Epithelial cell of prostate (primary cell): ENCODE measurements around the gene LGALS7B.
A peak's percentile ranks its signal among the peaks of the same experiment; 100 is the strongest.
"Not testable (repeated sequence)": the region's sequence is repeated elsewhere in the genome, so short reads cannot be mapped to it uniquely, and the experiment has no call there.

Experiments
- DNase-seq: peaks from one replicate; pipeline ENCODE4 v3.0.0-alpha.2; 2011; ENCODE audit warnings: low read depth, low spot score
- H3K27ac ChIP-seq: fragments of 450-650 bp; 2 replicates; pipeline ENCODE4 v1.5.1; 2017; ENCODE audit warnings: mild to moderate bottlenecking

Gene LGALS7B

DNA sequence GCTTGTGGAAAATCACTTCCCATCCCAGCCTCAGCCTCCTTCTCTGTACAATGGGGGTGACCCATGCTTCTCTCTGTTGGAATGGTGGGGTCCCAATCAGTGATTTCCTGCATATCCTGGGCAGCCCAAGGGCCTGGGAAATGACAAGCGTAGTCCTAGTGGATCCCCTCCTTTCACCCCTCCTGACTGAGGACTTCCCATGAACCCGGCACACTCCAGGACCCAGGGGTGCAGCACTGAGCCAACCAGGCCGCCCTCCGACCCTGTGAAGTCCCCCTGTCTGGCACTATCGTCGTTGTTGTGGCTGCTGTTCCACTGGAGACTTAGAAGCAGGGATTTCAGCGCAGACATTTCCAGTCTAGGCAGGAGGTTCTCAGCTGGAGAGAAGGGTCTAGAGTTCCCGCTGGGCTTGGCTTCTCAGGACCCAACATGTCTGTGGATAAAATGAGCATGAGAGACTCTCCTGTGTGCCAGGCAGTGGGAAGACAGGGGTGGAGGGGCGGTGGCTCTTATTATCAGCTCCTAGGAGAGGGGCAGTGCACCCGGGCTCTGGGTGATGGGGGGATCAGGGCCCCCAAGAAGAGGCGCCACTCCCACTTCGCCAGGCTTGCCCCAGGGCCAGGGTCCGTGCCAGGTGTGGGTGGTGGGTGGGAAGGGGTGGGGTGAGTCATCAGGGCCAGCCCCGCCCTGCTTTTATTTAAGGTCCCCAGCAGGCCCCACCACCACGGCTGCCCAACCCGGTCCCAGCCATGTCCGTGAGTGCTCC is at the start of gene LGALS7B:
Gene LGALS7B (plus strand): TSS at position 723 of the 766 bp plus-strand sequence. CDS start 27 bp downstream, at position 750.
- H3K27ac ChIP-seq, result peak within 1 kb of the TSS; percentile 26

GRCh38 chr19:38739440-38740256 is 49.4 kb upstream of the LGALS7B start:
- no peak overlapping the region for H3K27ac ChIP-seq
- DNase-seq, result no peak

More for the DNA sequence above, at the start of gene LGALS7B:
- DNase-seq, result no peak

DNA sequence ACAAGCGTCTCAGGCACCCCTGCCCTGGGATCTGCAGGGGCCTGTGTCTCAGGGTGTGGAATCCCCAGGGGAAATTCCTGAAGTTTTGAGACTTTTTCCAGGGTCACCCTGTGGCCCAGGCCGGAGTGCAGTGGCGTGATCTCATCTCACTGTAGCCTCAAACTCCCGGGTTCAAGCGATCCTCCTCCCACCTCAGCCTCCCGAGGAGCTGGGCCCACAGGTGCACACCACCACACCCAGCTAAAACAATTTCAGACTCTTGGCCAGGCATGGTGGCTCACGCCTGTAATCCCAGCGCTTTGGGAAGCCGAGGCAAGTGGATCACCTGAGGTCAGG is 48.8 kb upstream of the LGALS7B start:
- no peak overlapping the region for H3K27ac ChIP-seq
- DNase-seq, result no peak

- no peak overlapping the region for H3K27ac ChIP-seq
- DNase-seq, result no peak
Measured at GRCh38 chr19:38740932-38741331, 48.1 kb upstream of the LGALS7B start.

- no peak for DNase-seq
- H3K27ac ChIP-seq, result no peak overlapping the region
Measured at GRCh38 chr19:38741670-38742069, 47.3 kb upstream of the LGALS7B start.

GRCh38 chr19:38742296-38742695 is 46.7 kb upstream of the LGALS7B start:
- DNase-seq, result no peak
- H3K27ac ChIP-seq, result no peak overlapping the region

GRCh38 chr19:38742906-38743305 is 46.1 kb upstream of the LGALS7B start:
- no peak for DNase-seq
- H3K27ac ChIP-seq, result no peak overlapping the region

DNA sequence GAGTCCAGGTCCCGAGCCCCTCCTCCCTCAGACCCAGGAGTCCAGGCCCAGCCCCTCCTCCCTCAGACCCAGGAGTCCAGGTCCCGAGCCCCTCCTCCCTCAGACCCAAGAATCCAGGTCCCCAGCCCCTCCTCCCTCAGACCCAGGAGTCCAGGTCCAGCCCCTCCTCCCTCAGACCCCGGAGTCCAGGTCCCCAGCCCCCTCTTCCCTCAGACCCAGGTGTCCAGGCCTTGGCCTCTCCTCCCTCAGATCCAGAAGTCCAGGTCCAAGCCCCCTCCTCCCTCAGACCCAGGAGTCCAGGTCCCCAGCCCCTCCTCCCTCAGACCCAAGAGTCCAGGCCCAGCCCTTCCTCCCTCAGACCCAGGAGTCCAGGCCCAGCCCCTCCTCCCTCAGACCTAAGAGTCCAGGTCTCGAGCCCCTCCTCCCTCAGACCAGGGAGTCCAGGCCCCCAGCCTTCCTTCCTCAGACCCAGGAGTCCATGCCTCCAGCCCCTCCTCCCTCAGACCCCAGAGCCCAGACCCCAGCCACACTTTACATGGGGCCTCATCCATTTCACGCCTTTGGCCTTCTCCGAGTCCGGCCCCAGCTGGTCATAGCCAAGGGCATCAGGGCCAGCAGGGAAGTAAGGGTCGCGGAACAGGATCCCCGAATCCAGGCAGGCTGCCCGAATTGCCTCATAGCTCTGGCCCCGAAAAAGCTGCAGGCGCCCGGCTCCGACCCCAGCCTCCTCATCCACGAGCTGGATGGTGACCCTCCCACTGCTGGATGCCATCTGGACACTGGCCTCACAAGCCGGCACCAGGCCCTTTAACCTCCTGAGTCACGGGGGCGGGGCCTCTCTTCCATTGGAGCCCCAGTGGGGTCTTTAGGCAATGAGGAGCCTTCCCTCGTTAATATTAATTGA is 45.4 kb upstream of the LGALS7B start:
- no peak for DNase-seq
- H3K27ac ChIP-seq, result no peak overlapping the region

DNA sequence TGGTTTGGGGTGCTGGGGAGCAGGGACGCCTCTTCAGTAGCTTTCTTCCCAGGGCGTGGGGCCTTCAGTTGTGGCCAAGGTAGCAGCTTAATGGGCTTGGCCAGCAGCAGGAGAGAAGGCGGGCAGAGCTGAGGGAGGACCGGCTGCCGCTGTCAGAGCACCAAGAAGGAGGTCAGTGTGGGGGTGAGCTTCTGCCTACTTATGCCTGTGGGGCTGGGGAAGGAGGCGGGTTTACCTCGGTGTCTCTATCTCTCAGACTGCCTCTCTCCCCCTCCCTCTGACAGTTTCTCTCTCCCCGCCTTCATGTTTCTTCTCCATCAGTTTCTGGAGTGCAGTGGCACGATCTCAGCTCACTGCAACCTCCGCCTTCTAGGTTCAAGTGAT is 44.7 kb upstream of the LGALS7B start, which contains the start of gene CAPN12:
Gene CAPN12 (minus strand): TSS at position 177 of the 384 bp plus-strand sequence. CDS start 309 bp downstream, outside the sequence.
- H3K27ac ChIP-seq, result no peak within 1 kb of the TSS
- no peak for DNase-seq

- H3K27ac ChIP-seq, result no peak overlapping the region
- no peak for DNase-seq
Measured at GRCh38 chr19:38744874-38745273, 44.1 kb upstream of the LGALS7B start.

DNA sequence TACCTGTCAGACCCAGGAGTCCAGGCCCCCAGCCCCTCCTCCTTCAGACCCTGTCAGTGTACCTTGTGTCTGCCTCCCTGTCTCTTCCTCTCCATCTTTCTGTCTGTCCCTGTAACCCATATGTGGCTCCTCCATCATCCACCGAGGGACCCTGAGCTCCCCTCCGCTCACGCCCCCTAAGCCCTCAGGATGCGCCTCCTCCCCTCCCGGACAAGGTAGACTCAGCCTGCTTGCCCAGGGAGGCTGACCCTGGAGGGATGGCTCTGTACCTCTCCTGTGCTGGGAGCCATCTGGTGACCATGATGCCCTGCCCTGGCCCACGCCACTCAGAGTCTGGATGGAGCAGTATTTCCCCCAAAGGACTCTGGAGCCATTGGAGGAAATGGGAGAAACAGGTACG is 43.7 kb upstream of the LGALS7B start:
- H3K27ac ChIP-seq, result no peak overlapping the region
- DNase-seq, result no peak

- not testable (repeated sequence) for DNase-seq, H3K27ac ChIP-seq
Measured at GRCh38 chr19:38753783-38754182, 35.2 kb upstream of the LGALS7B start.

DNA sequence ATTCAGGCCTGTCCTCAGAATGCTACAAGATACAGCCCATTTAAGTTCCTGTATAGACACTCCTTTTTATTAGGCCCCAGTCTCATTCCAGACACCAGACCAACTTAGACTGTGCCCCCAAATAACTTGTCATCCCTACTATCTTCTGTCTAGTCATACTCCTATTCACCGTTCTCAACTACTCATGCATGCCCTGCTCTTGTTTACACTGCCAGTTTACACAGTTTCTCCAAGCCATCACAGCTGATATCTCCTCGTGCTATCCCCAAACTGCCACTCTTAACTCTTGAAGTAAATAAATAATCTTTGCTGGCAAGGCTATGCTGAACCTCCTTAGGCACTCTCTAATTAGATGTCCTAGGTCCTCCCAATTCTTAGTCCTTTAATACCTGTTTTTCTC is 34.8 kb upstream of the LGALS7B start:
- not testable (repeated sequence) for H3K27ac ChIP-seq, DNase-seq

DNA sequence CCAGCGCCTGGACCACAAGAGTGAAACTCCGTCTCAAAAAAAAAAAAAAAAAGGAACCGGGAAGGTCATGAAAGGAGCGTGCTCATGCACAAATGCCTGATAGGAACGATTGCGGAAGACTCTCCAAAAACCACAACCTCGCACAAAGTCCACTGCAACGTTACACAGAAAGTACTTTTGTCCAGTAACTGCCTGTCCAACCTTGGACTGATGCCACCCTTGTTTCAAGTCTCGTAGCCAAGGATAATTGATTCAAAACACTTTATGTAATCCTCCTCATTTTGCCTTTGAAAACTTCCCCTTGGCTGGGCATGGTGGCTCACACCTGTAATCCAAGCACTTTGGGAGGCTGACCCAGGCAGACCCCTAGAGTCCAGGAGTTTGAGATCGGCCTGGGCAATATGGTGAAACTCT is 29.4 kb upstream of the LGALS7B start:
- no peak for DNase-seq
- H3K27ac ChIP-seq, result no peak overlapping the region

DNA sequence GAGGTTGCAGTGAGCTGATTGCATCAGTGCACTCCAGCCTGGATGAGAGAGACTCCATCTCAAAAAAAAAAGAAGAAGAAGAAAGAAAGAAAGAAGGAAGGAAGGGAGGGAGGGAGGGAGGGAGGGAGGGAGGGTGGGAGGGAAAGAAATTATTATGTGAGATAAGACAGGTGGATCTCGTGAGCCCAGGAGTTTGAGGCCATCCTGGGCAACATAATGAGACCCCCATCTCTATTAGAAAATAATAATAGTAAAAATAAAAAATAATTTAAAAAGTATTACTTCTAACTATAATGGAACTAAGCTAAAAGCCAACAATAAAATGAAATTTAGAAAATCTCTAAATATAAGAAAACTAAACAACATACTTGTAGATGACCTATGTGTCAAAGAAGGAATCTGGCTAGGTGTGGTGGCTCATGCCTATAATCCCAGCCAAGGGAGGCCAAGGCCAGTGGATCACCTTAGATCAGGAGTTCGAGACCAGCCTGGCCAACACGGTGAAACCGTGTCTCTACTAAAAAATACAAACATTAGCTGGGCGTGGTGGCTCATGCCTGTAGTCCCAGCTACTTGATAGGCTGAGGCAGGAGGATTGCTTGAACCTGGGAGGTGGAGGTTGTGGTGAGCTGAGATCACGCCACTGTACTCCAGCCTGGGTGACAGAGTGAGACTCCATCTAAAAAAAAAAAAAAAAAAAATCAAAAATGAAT is 28.0 kb upstream of the LGALS7B start:
- not testable (repeated sequence) for H3K27ac ChIP-seq, DNase-seq

DNA sequence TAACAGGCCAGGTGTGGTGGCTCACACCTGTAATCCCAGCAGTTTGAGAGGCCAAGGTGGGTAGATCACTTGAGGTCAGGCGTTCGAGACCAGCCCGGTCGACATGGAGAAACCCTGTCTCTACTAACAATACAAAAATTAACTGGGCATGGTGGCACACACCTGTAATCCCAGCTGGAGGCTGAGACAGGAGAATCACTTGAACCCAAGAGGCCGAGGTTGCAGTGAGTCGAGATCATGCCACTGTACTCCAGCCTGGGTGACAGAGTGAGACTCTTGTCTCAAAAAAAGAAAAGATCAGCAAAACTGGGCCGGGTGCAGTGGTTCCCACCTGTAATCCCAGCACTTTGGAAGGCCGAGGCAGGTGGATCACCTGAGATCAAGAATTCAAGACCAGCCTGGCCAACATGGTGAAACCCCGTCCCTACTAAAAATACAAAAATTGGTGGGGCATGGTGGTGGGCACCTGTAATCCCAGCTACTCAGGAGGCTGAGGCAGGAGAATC is 27.1 kb upstream of the LGALS7B start:
- not testable (repeated sequence) for DNase-seq, H3K27ac ChIP-seq

DNA sequence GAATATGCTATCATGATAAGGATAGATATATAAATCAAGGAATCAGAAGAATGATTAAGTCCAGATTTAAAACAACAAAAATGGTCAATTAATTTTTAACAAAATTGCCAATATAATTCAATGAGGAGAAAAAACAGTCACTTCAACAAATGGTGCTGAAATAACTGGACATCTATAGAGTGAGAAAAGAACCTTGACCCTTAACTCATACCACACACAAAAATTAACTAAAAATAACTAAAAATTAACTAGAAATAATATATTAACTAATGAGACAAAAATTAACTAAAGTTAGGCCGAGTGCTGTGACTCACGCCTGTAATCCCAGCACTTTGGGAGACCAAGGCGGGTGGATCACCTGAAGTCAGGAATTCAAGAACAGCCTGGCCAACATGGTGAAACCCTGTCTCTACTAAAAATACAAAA is 25.2 kb upstream of the LGALS7B start:
- no peak for DNase-seq
- H3K27ac ChIP-seq, result no peak overlapping the region

DNA sequence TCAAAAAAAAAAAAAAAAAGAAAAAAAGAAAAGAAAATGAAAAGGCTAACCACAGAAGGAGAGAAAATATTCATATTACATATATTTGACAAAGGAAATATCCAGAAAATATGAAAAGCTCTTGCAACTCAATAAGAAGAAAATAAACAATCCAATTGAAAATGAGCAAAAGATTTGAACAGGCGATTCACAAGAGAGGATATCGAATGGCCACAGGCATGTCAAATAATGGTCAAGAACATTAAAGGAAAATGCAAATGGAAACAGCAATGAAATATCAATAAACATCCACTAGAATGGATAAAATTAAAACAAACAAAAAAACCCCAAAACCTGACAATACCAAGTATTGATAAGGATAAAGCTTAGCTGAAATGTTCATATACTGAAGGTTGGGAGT is 23.8 kb upstream of the LGALS7B start:
- H3K27ac ChIP-seq, result no peak overlapping the region
- DNase-seq, result no peak

DNA sequence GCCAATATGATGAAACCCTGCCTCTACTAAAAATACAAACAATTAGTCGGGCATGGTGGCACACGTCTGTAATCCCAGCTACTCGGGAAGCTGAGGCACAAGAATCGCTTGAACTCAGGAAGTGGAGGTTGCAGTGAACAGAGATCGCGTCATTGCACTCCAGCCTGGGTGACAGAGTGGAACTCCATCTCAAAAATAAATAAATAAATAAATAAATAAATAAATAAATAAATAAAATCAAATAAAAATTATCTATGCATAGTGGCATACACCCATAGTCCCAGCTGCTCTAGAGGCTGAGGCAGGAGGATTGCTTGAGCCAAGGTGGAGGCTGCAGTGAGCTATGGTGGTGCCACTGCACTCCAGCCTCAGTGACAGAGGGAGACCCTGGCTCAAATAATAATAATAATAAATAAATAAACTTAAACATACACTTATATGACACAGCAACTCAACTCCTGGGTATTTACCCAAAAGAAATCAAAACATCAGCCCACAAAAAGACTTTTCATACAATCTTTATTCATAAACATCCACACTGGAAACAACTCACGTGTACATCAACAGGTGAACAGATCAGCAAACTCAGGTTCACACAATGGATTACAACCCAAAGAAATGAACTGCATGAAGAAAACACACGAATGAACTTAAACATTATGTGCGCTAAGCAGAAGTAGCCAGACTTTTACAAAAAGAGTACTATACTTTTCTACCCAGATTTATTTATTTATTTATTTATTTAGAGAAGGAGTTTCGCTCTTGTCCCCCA is 22.5 kb upstream of the LGALS7B start:
- no peak overlapping the region for H3K27ac ChIP-seq
- no peak for DNase-seq
